Right lung (tissue), 5 donors: ENCODE measurements around the gene SP140L. TPM values are rescaled to one million over a fixed set of nuclear protein-coding genes. Genes with fewer than 3 reads are reported as not detected.
"Not testable (repeated sequence)": the region's sequence is repeated elsewhere in the genome, so short reads cannot be mapped to it uniquely, and the experiment has no call there.

Experiments used
- DNase-seq, 2 donors: peaks; one replicate each; pipeline ENCODE4 v3.0.0-alpha.2; 2013
- polyA plus RNA-seq, 5 donors: library from polyadenylated mRNA; unstranded; fragments of 120-200 nt; gene quantifications; one replicate each; pipeline versions ENCODE4 v1.2.1 to v1.2.3, GENCODE V29; 2013; ENCODE audit warnings: inconsistent platforms in 1 of 5, low replicate concordance in 1 of 5; ENCODE audit not compliant: insufficient read length in 5 of 5, insufficient read depth in 1 of 5

Gene SP140L
- polyA plus RNA-seq, 5 donors = 11.8 to 18.7 (median 14.0) TPM

- DNase-seq = no peak
Measured at GRCh38 chr2:230418341-230419016, 91.5 kb downstream of the SP140L start.

GRCh38 chr2:230419181-230419580 lies 92.2 kb downstream of the SP140L start:
- DNase-seq = no peak

GRCh38 chr2:230422149-230422548 lies 95.2 kb downstream of the SP140L start:
- DNase-seq = no peak

GRCh38 chr2:230423851-230424458 lies 97.0 kb downstream of the SP140L start:
- DNase-seq = no peak

GRCh38 chr2:230425377-230425776 lies 98.4 kb downstream of the SP140L start:
- no peak for DNase-seq

- no peak for DNase-seq
Measured at GRCh38 chr2:230429513-230429912, 102.5 kb downstream of the SP140L start.

GRCh38 chr2:230430957-230431910 lies 104.2 kb downstream of the SP140L start:
- no peak for DNase-seq

GRCh38 chr2:230434677-230435324 lies 107.8 kb downstream of the SP140L start:
- DNase-seq = no peak

- no peak for DNase-seq
Measured at GRCh38 chr2:230435431-230435830, 108.4 kb downstream of the SP140L start.

- DNase-seq = not testable (repeated sequence)
Measured at GRCh38 chr2:230439121-230439520, 112.1 kb downstream of the SP140L start.

- DNase-seq = no peak
Measured at GRCh38 chr2:230439590-230439989, 112.6 kb downstream of the SP140L start.

GRCh38 chr2:230441227-230441897 lies 114.4 kb downstream of the SP140L start:
- no peak for DNase-seq

GRCh38 chr2:230443541-230443940 lies 116.5 kb downstream of the SP140L start:
- no peak for DNase-seq

GRCh38 chr2:230444832-230445231 lies 117.8 kb downstream of the SP140L start:
- DNase-seq = no peak

GRCh38 chr2:230447036-230447435 lies 120.0 kb downstream of the SP140L start:
- no peak for DNase-seq

- DNase-seq = no peak
Measured at GRCh38 chr2:230447455-230448451, 120.8 kb downstream of the SP140L start.

- DNase-seq = no peak
Measured at GRCh38 chr2:230449901-230450467, 123.0 kb downstream of the SP140L start.

- DNase-seq = no peak
Measured at GRCh38 chr2:230453006-230453405, 126.0 kb downstream of the SP140L start.
